ENCODE measurements around the gene ANKRD50.

Gene ANKRD50

GRCh38 chr4:124710911-124711310, 1.6 kb downstream of the ANKRD50 start:
- Histone ChIP-seq H3K9me3 (ENCODE audit: low read length) (no peaks in the 10 kb centered on the region), H4K20me1 (ENCODE audit: insufficient read depth, low read length) (no peaks in the 10 kb centered on the region), H3K4me3 (ENCODE audit: low read depth, low read length, poor library complexity, severe bottlenecking) (peak overlapping the region; percentile 81), H3K27me3 (ENCODE audit: insufficient read depth, low read length) (no peaks in the 10 kb centered on the region), H3K36me3 (ENCODE audit: insufficient read depth, low read length) (no peaks in the 10 kb centered on the region), H3K9ac (ENCODE audit: low read length) (no peak overlapping the region; the same call in 1 of the 2 replicates), H2AFZ (ENCODE audit: low read length) (no peak overlapping the region), H3K4me2 (ENCODE audit: low read length) (peak overlapping the region; percentile 70), H3F3A (ENCODE audit: insufficient read depth, low read length) (no peaks in the 10 kb centered on the region), H3K4me1 (ENCODE audit: insufficient read depth, low read length, severe bottlenecking) (peaks cover 19% of the 10 kb centered on the region), H3K79me2 (ENCODE audit: insufficient read depth, low read length) (no peaks in the 10 kb centered on the region), H3K9me2 (ENCODE audit: low read depth, low read length) (no peaks in the 10 kb centered on the region), H3K27ac (ENCODE audit: low read depth, low read length, poor library complexity, severe bottlenecking) (no peak overlapping the region)
- TF ChIP-seq EZH2 (IDR thresholded peaks at IDR 0.05; ENCODE audit: borderline replicate concordance, low read length) (no peak), CTCF (IDR thresholded peaks at IDR 0.05; ENCODE audit: low read length) (no peak)

- Histone ChIP-seq H3K9ac (ENCODE audit: low read length) (no peak overlapping the region), H2AFZ (ENCODE audit: low read length) (no peak overlapping the region), H3K27me3 (ENCODE audit: insufficient read depth, low read length) (no peaks in the 10 kb centered on the region), H3K9me3 (ENCODE audit: low read length) (no peaks in the 10 kb centered on the region), H3K79me2 (ENCODE audit: insufficient read depth, low read length) (no peaks in the 10 kb centered on the region), H3K27ac (ENCODE audit: low read depth, low read length, poor library complexity, severe bottlenecking) (no peak overlapping the region), H3K4me3 (ENCODE audit: low read depth, low read length, poor library complexity, severe bottlenecking) (no peak overlapping the region), H3K4me1 (ENCODE audit: insufficient read depth, low read length, severe bottlenecking) (peaks cover 19% of the 10 kb centered on the region), H3K36me3 (ENCODE audit: insufficient read depth, low read length) (no peaks in the 10 kb centered on the region), H3K9me2 (ENCODE audit: low read depth, low read length) (no peaks in the 10 kb centered on the region), H3K4me2 (ENCODE audit: low read length) (peak overlapping the region; percentile 70; the same call in 1 of the 2 replicates), H4K20me1 (ENCODE audit: insufficient read depth, low read length) (no peaks in the 10 kb centered on the region), H3F3A (ENCODE audit: insufficient read depth, low read length) (no peaks in the 10 kb centered on the region)
- no peak for TF ChIP-seq CTCF (IDR thresholded peaks at IDR 0.05; ENCODE audit: low read length)
- no peak for TF ChIP-seq EZH2 (IDR thresholded peaks at IDR 0.05; ENCODE audit: borderline replicate concordance, low read length)
Measured at GRCh38 chr4:124710015-124710741, 2.4 kb downstream of the ANKRD50 start.

- H2AFZ ChIP-seq (ENCODE audit: low read length) = no peak overlapping the region
- H3K4me2 ChIP-seq (ENCODE audit: low read length) = no peak overlapping the region
- no peak for TF ChIP-seq CTCF (IDR thresholded peaks at IDR 0.05; ENCODE audit: low read length)
- no peak for TF ChIP-seq EZH2 (IDR thresholded peaks at IDR 0.05; ENCODE audit: borderline replicate concordance, low read length)
- H3K9me3 ChIP-seq (ENCODE audit: low read length) = no peaks in the 10 kb centered on the region
- H3K4me3 ChIP-seq (ENCODE audit: low read depth, low read length, poor library complexity, severe bottlenecking) = no peak overlapping the region
- H3K9me2 ChIP-seq (ENCODE audit: low read depth, low read length) = no peaks in the 10 kb centered on the region
- no peaks in the 10 kb centered on the region for H3K36me3 ChIP-seq (ENCODE audit: insufficient read depth, low read length)
- no peak overlapping the region for H3K27ac ChIP-seq (ENCODE audit: low read depth, low read length, poor library complexity, severe bottlenecking)
- no peaks in the 10 kb centered on the region for H4K20me1 ChIP-seq (ENCODE audit: insufficient read depth, low read length)
- H3K79me2 ChIP-seq (ENCODE audit: insufficient read depth, low read length) = no peaks in the 10 kb centered on the region
- H3K4me1 ChIP-seq (ENCODE audit: insufficient read depth, low read length, severe bottlenecking) = peaks cover 20% of the 10 kb centered on the region
- no peak overlapping the region for H3K9ac ChIP-seq (ENCODE audit: low read length)
- H3F3A ChIP-seq (ENCODE audit: insufficient read depth, low read length) = no peaks in the 10 kb centered on the region
- no peaks in the 10 kb centered on the region for H3K27me3 ChIP-seq (ENCODE audit: insufficient read depth, low read length)
Measured at GRCh38 chr4:124708517-124709300, 3.8 kb downstream of the ANKRD50 start.
